H9 (cell line): ENCODE data around the gene VPS16. TPM values are rescaled to one million over a fixed set of nuclear protein-coding genes. Genes with fewer than 3 reads are reported as not detected.

Experiments used
- DNase-seq: peaks from one replicate; pipeline ENCODE4 v3.0.0-alpha.2; 2017
- H2AFZ ChIP-seq: one replicate; pipeline ENCODE4 v1.6.1; 2013; ENCODE audit warnings: mild to moderate bottlenecking, low read length, control low read depth, moderate library complexity
- H2AK5ac ChIP-seq: 2 replicates; pipeline ENCODE4 v1.6.1; 2013; ENCODE audit warnings: low read length, control low read depth, mixed read lengths; ENCODE audit not compliant: insufficient read length
- H2BK120ac ChIP-seq: one replicate; pipeline ENCODE4 v1.6.1; 2013; ENCODE audit warnings: low read depth, mild to moderate bottlenecking, low read length, control low read depth, inconsistent platforms; ENCODE audit not compliant: poor library complexity, severe bottlenecking
- H2BK12ac ChIP-seq: 2 replicates; pipeline ENCODE4 v1.6.1; 2013; ENCODE audit warnings: low read length, control low read depth, mixed read lengths, low read depth; ENCODE audit not compliant: insufficient read length
- H2BK15ac ChIP-seq: 2 replicates; pipeline ENCODE4 v1.6.1; 2013; ENCODE audit warnings: low read depth, low read length, control low read depth
- H2BK20ac ChIP-seq: one replicate; pipeline ENCODE4 v1.6.1; 2013; ENCODE audit warnings: low read depth, mild to moderate bottlenecking, low read length, control low read depth, inconsistent platforms; ENCODE audit not compliant: poor library complexity, severe bottlenecking
- H2BK5ac ChIP-seq: 2 replicates; pipeline ENCODE4 v1.6.1; 2013; ENCODE audit warnings: low read length, control low read depth, mixed read lengths; ENCODE audit not compliant: insufficient read length
- H3K14ac ChIP-seq: 2 replicates; pipeline ENCODE4 v1.6.1; 2013; ENCODE audit warnings: low read length, control low read depth; ENCODE audit not compliant: insufficient read depth
- H3K18ac ChIP-seq: 2 replicates; pipeline ENCODE4 v1.6.1; 2013; ENCODE audit warnings: low read depth, mild to moderate bottlenecking, mixed read lengths, low read length, control low read depth; ENCODE audit not compliant: insufficient read length
- H3K23ac ChIP-seq: 2 replicates; pipeline ENCODE4 v1.6.1; 2013; ENCODE audit warnings: low read length, control low read depth, mixed read lengths, low read depth; ENCODE audit not compliant: insufficient read length
- H3K23me2 ChIP-seq: 2 replicates; pipeline ENCODE4 v1.6.1; 2013; ENCODE audit warnings: low read depth, mild to moderate bottlenecking, mixed read lengths, low read length, control low read depth; ENCODE audit not compliant: insufficient read length, poor library complexity, severe bottlenecking
- H3K27ac ChIP-seq: 2 replicates; pipeline ENCODE4 v1.5.1; 2013; ENCODE audit warnings: low read length, control low read depth, mixed read lengths, low read depth; ENCODE audit not compliant: insufficient read length
- H3K27me3 ChIP-seq: 2 replicates; pipeline ENCODE4 v1.6.1; 2013; ENCODE audit warnings: low read length, control low read depth, inconsistent platforms; ENCODE audit not compliant: insufficient read depth
- H3K4ac ChIP-seq: 2 replicates; pipeline ENCODE4 v1.6.1; 2013; ENCODE audit warnings: low read depth, mild to moderate bottlenecking, control low read depth, inconsistent platforms, low read length, moderate library complexity
- H3K4me1 ChIP-seq: 2 replicates; pipeline ENCODE4 v1.6.1; 2013; ENCODE audit warnings: low read length, control low read depth, inconsistent platforms; ENCODE audit not compliant: insufficient read depth
- H3K4me2 ChIP-seq: 2 replicates; pipeline ENCODE4 v1.6.1; 2013; ENCODE audit warnings: low read length, control low read depth, mixed read lengths; ENCODE audit not compliant: insufficient read length, insufficient read depth
- H3K56ac ChIP-seq: 2 replicates; pipeline ENCODE4 v1.6.1; 2013; ENCODE audit warnings: low read depth, mild to moderate bottlenecking, mixed read lengths, low read length, control low read depth; ENCODE audit not compliant: insufficient read length
- H3K79me1 ChIP-seq: 2 replicates; pipeline ENCODE4 v1.6.1; 2013; ENCODE audit warnings: low read depth, mild to moderate bottlenecking, moderate library complexity, low read length, control low read depth, inconsistent platforms; ENCODE audit not compliant: insufficient read depth, poor library complexity, severe bottlenecking
- H3K79me2 ChIP-seq: 2 replicates; pipeline ENCODE4 v1.6.1; 2013; ENCODE audit warnings: low read length, control low read depth, inconsistent platforms; ENCODE audit not compliant: insufficient read depth
- H3K9ac ChIP-seq: 2 replicates; pipeline ENCODE4 v1.6.1; 2013; ENCODE audit warnings: low read length, control low read depth, mixed read lengths; ENCODE audit not compliant: insufficient read length; ENCODE audit errors: extremely low read depth
- H3K9me3 ChIP-seq: one replicate; pipeline ENCODE4 v1.6.1; 2013; ENCODE audit warnings: low read depth, low read length, inconsistent platforms; ENCODE audit not compliant: control insufficient read depth
- H3T11ph ChIP-seq: one replicate; pipeline ENCODE4 v1.6.1; 2013; ENCODE audit warnings: mild to moderate bottlenecking, low read length, control low read depth, inconsistent platforms
- H4K20me1 ChIP-seq: one replicate; pipeline ENCODE4 v1.6.1; 2013; ENCODE audit not compliant: control insufficient read depth, insufficient read length, insufficient read depth
- H4K5ac ChIP-seq: 2 replicates; pipeline ENCODE4 v1.6.1; 2013; ENCODE audit warnings: low read depth, mild to moderate bottlenecking, mixed read lengths, low read length, control low read depth; ENCODE audit not compliant: insufficient read length
- H4K8ac ChIP-seq: replicated peaks from 2 replicates; pipeline ENCODE4 v1.6.1; 2013; ENCODE audit warnings: low read length, control low read depth, mixed read lengths, low read depth; ENCODE audit not compliant: insufficient read length
- H4K91ac ChIP-seq: 2 replicates; pipeline ENCODE4 v1.6.1; 2013; ENCODE audit warnings: low read depth, mild to moderate bottlenecking, moderate library complexity, mixed read lengths, low read length, control low read depth; ENCODE audit not compliant: insufficient read length
- H3K27ac Mint-ChIP-seq, 3 experiments: 2 replicates in 2 of 3; 3 replicates in 1 of 3; pipeline ENCODE4 v1.8.0; 2020 to 2021; ENCODE audit warnings: mixed read lengths in 3 of 3, mild to moderate bottlenecking in 1 of 3, moderate library complexity in 1 of 3
- H3K27me3 Mint-ChIP-seq: 2 replicates; pipeline ENCODE4 v1.8.0; 2021; ENCODE audit warnings: low read depth, mild to moderate bottlenecking, moderate library complexity, mixed read lengths
- H3K36me3 Mint-ChIP-seq, 3 experiments: 2 replicates in 2 of 3; 3 replicates in 1 of 3; pipeline ENCODE4 v1.8.0; 2020 to 2021; ENCODE audit warnings: low read depth in 3 of 3, mixed read lengths in 3 of 3; ENCODE audit not compliant: insufficient read depth in 1 of 3
- H3K4me1 Mint-ChIP-seq, 2 experiments: 2 replicates each; pipeline ENCODE4 v1.8.0; 2020; ENCODE audit warnings: mixed read lengths in 2 of 2
- H3K4me3 Mint-ChIP-seq, 2 experiments: 2 replicates in 1 of 2; 3 replicates in 1 of 2; pipeline ENCODE4 v1.8.0; 2020 to 2021; ENCODE audit warnings: mild to moderate bottlenecking in 2 of 2, mixed read lengths in 2 of 2, moderate library complexity in 1 of 2
- H3K9me3 Mint-ChIP-seq, 2 experiments: 2 replicates in 1 of 2; 3 replicates in 1 of 2; pipeline ENCODE4 v1.8.0; 2020; ENCODE audit warnings: mild to moderate bottlenecking in 2 of 2, mixed read lengths in 2 of 2, moderate library complexity in 1 of 2
- CTCF ChIP-seq: fragments of 200-600 bp; sonication (generic); conservative IDR thresholded peaks from 3 replicates; pipeline ENCODE4 v1.8.0; 2021; ENCODE audit warnings: antibody characterized with exemption, mild to moderate bottlenecking
- WGBS: extraction: QIAGEN DNeasy Blood & Tissue Kit; methylation state at CpG from one replicate; pipeline ENCODE4 v1.1.7; 2013; ENCODE audit warnings: missing lambda C conversion rate, low lambda C conversion rate, mixed read lengths; ENCODE audit not compliant: insufficient read length; ENCODE audit errors: extremely low coverage; 5-methylcytosine and 5-hydroxymethylcytosine counted together
- total RNA-seq: library from RNA; stranded (reverse); gene quantifications from 2 replicates; pipeline ENCODE4 v1.2.1, GENCODE V29; 2021

Gene VPS16
- total RNA-seq, 1 experiment from 2014 or later: 32.1 TPM

GRCh38 chr20:2879146-2879545 is 38.6 kb downstream of the VPS16 start:
- Histone ChIP-seq H2BK5ac (no peak overlapping the region), H3K56ac (no peak overlapping the region), H2BK120ac (no peak overlapping the region), H3K14ac (no peak overlapping the region), H2AFZ (no peak overlapping the region), H3T11ph (no peak overlapping the region), H3K9ac (no peak overlapping the region), H3K27ac (no peak overlapping the region), H4K20me1 (no peaks in the 10 kb centered on the region), H4K8ac (no peak overlapping the region), H3K18ac (no peak overlapping the region), H2BK20ac (no peak overlapping the region), H2BK15ac (no peak overlapping the region), H4K91ac (no peak overlapping the region), H3K4me2 (no peak overlapping the region), H4K5ac (no peak overlapping the region), H3K79me2 (peaks cover 3% of the 10 kb centered on the region; the same call in 1 of the 2 replicates), H3K9me3 (no peaks in the 10 kb centered on the region), H2BK12ac (no peak overlapping the region), H3K23ac (no peak overlapping the region), H3K4ac (no peak overlapping the region), H2AK5ac (no peak overlapping the region), H3K79me1 (peaks cover 11% of the 10 kb centered on the region), H3K4me1 (0 out of 2 replicates have a peak, but pooled peaks cover 3% of the 10 kb centered on the region), H3K23me2 (peaks cover 3% of the 10 kb centered on the region), H3K27me3 (no peaks in the 10 kb centered on the region)
- no peak for TF ChIP-seq CTCF
- Mint-ChIP-seq H3K36me3 (peaks cover 2 to 19% (median 12%) of the 10 kb centered on the region in 3 experiments; a peak in 6 of 7 replicates), H3K9me3 (no peaks in the 10 kb centered on the region), H3K4me3 (no peak overlapping the region), H3K4me1 (peaks cover 24 to 29% of the 10 kb centered on the region in 2 experiments), H3K27ac (peak overlapping the region in 2 of 3 experiments; percentile 21 to 55; a peak in 2 of 7 replicates), H3K27me3 (no peaks in the 10 kb centered on the region)
- no CpG with 5 or more reads among the region's 3 CpGs for WGBS
- no peak for DNase-seq
